Activated CD8-positive, alpha-beta memory T cell treated with anti-CD3 and anti-CD28 coated beads for 24 hours (primary cell): ENCODE measurements around the gene LAMA5.

Source experiments
- DNase-seq: peaks from one replicate; pipeline ENCODE4 v3.0.0-alpha.2; 2020

The LAMA5 gene

GRCh38 chr20:62403331-62403730 lies 36.2 kb upstream of the LAMA5 start:
- DNase-seq = no peak

- DNase-seq = no peak
These were observed 35.5 kb upstream of the LAMA5 start for GRCh38 chr20:62402456-62403150.

GRCh38 chr20:62401331-62401779 lies 34.2 kb upstream of the LAMA5 start:
- DNase-seq = no peak

GRCh38 chr20:62400541-62400940 lies 33.4 kb upstream of the LAMA5 start:
- DNase-seq = no peak

GRCh38 chr20:62400021-62400420 lies 32.9 kb upstream of the LAMA5 start:
- no peak for DNase-seq

- DNase-seq = no peak
These were observed 31.2 kb upstream of the LAMA5 start for GRCh38 chr20:62398120-62398821.

- DNase-seq = no peak
These were observed 29.5 kb upstream of the LAMA5 start for GRCh38 chr20:62396367-62397239.

GRCh38 chr20:62395311-62396242 lies 28.5 kb upstream of the LAMA5 start:
- DNase-seq = no peak

- no peak for DNase-seq
These were observed 27.4 kb upstream of the LAMA5 start for GRCh38 chr20:62394248-62395245.

GRCh38 chr20:62393830-62394229 lies 26.7 kb upstream of the LAMA5 start:
- DNase-seq = no peak

GRCh38 chr20:62393335-62393665 lies 26.2 kb upstream of the LAMA5 start:
- DNase-seq = no peak

GRCh38 chr20:62392621-62393334 lies 25.7 kb upstream of the LAMA5 start:
- no peak for DNase-seq

GRCh38 chr20:62392077-62392418 lies 24.9 kb upstream of the LAMA5 start:
- no peak for DNase-seq

- DNase-seq = no peak
These were observed 24.3 kb upstream of the LAMA5 start for GRCh38 chr20:62391165-62392076.

GRCh38 chr20:62390317-62391164 lies 23.4 kb upstream of the LAMA5 start:
- DNase-seq = no peak

GRCh38 chr20:62389601-62390087 lies 22.5 kb upstream of the LAMA5 start:
- no peak for DNase-seq

GRCh38 chr20:62388839-62389600 lies 21.9 kb upstream of the LAMA5 start:
- no peak for DNase-seq
